Panc1 (cell line): ENCODE results near the gene SEMA4D. TPM values are rescaled to one million over a fixed set of nuclear protein-coding genes. Genes with fewer than 3 reads are reported as not detected.

Experiments used
- ATAC-seq: fragments of 200-7000 bp; cut with Tn5 transposase; 2 replicates; pipeline ENCODE4 v1.9.1; 2020; ENCODE audit warnings: mild to moderate bottlenecking, moderate library complexity
- BruUV-seq: library from RNA; stranded (reverse); fragments of 400-500 nt; replicated peaks from 2 replicates; lab custom pipeline; 2021; lab: Mats Ljungman, UMichigan
- CTCF ChIA-PET: fragments of 300-600 bp; sonication (Branson Sonifier 250); formaldehyde crosslinking; loops from one replicate; lab custom pipeline; 2022; ENCODE audit warnings: antibody characterized with exemption; lab: Charles Lee
- POLR2A ChIA-PET: fragments of 300-600 bp; sonication (Branson Sonifier 250); formaldehyde crosslinking; loops from one replicate; lab custom pipeline; 2022; ENCODE audit warnings: antibody characterized with exemption; lab: Charles Lee
- DNase-seq: peaks from one replicate; pipeline ENCODE4 v3.0.0-alpha.2; 2010; ENCODE audit warnings: low read depth, low spot score
- H3K27ac ChIP-seq: 2 replicates; pipeline ENCODE4 v1.5.1; 2011; ENCODE audit warnings: mild to moderate bottlenecking, low read length, inconsistent platforms
- H3K27me3 ChIP-seq: fragments of 200-500 bp; sonication (Bioruptor generic); 2 replicates; pipeline ENCODE4 v1.6.0; 2014; ENCODE audit warnings: low read length, inconsistent platforms; ENCODE audit not compliant: control insufficient read depth, insufficient read depth
- H3K36me3 ChIP-seq: fragments of 200-500 bp; sonication (Bioruptor generic); 2 replicates; pipeline ENCODE4 v1.5.1; 2014; ENCODE audit warnings: inconsistent platforms, mild to moderate bottlenecking, low read length, moderate library complexity; ENCODE audit not compliant: control insufficient read depth, insufficient read depth
- H3K4me1 ChIP-seq: 2 replicates; pipeline ENCODE4 v1.5.1; 2011; ENCODE audit warnings: inconsistent platforms, mild to moderate bottlenecking, low read length, moderate library complexity; ENCODE audit not compliant: control insufficient read depth, insufficient read depth
- H3K4me3 ChIP-seq, 2 experiments: 2 replicates each; pipeline ENCODE4 v1.5.1; 2011 to 2012; ENCODE audit warnings: low read depth in 2 of 2, low read length in 2 of 2, mild to moderate bottlenecking in 2 of 2, inconsistent platforms in 1 of 2, moderate library complexity in 1 of 2
- H3K9me3 ChIP-seq: fragments of 200-500 bp; sonication (Bioruptor generic); 2 replicates; pipeline ENCODE4 v1.5.1; 2014; ENCODE audit warnings: low read depth, mild to moderate bottlenecking, inconsistent platforms, low read length, moderate library complexity; ENCODE audit not compliant: control insufficient read depth, insufficient read depth
- CTCF ChIP-seq: fragments of 450-650 bp; IDR thresholded peaks from 2 replicates; pipeline ENCODE4 v1.5.1; 2017; ENCODE audit warnings: mild to moderate bottlenecking
- POLR2AphosphoS5 ChIP-seq: IDR thresholded peaks from 2 replicates; pipeline ENCODE4 v1.6.1; 2012; ENCODE audit warnings: mild to moderate bottlenecking, low read depth, low read length, moderate library complexity
- REST ChIP-seq, 2 experiments: IDR thresholded peaks; 2 replicates each; pipeline ENCODE4 v1.6.1; 2011 to 2012; ENCODE audit warnings: low read depth in 2 of 2, control low read depth in 1 of 2, low read length in 1 of 2, mild to moderate bottlenecking in 1 of 2, moderate library complexity in 1 of 2; ENCODE audit not compliant: insufficient read depth in 1 of 2
- SIN3A ChIP-seq: IDR thresholded peaks from 2 replicates; pipeline ENCODE4 v1.6.1; 2012; ENCODE audit warnings: low read depth, mild to moderate bottlenecking, low read length, moderate library complexity, borderline replicate concordance; ENCODE audit not compliant: insufficient read depth
- TCF7L2 ChIP-seq: IDR thresholded peaks from 2 replicates; pipeline ENCODE4 v1.6.1; 2011; ENCODE audit warnings: mild to moderate bottlenecking, low read depth, low read length, inconsistent platforms
- in situ Hi-C: cut with HindIII; loops from 2 replicates; pipeline ENCODE4 v1.10.0; 2016; ENCODE audit warnings: low sequenced_read_pairs, low pct_unique_long_range_greater_than_20kb
- intact Hi-C: fragments of 100-400 bp; cut with micrococcal nuclease; formaldehyde crosslinking; loops from one replicate; pipeline ENCODE4 v1.10.0; 2022; ENCODE audit not compliant: unreplicated experiment
- total RNA-seq: library from RNA; stranded (reverse); gene quantifications from one replicate; pipeline ENCODE4 v1.2.1, GENCODE V29; 2021; ENCODE audit not compliant: unreplicated experiment

The SEMA4D gene
- total RNA-seq, 1 experiment from 2014 or later: 6.5 TPM

GRCh38 chr9:89462817-89463683 is 34.9 kb downstream of the SEMA4D start:
- BruUV-seq: no TSS peak
- DNase-seq (no peak), ATAC-seq (no peak)
- ChIA-PET POLR2A (no interaction called here), CTCF (no interaction called here)
- H3K27me3 ChIP-seq: no peaks in the 10 kb centered on the region
- H3K4me1 ChIP-seq: no peaks in the 10 kb centered on the region
- intact Hi-C loops: no loop called here
- in situ Hi-C loops: no loop called here
- H3K27ac ChIP-seq: no peak overlapping the region
- no peaks in the 10 kb centered on the region for H3K9me3 ChIP-seq
- TF ChIP-seq TCF7L2: no peak
- no peak for TF ChIP-seq SIN3A
- TF ChIP-seq CTCF: no peak
- no peak for TF ChIP-seq REST (IDR thresholded peaks at IDR 0.05; ENCODE audit: insufficient read depth in 1 of 2, low read depth in 2 of 2, low read length in 1 of 2)
- TF ChIP-seq POLR2AphosphoS5: no peak
- no peaks in the 10 kb centered on the region for H3K36me3 ChIP-seq
- no peak overlapping the region for H3K4me3 ChIP-seq

GRCh38 chr9:89462199-89462598 is 35.7 kb downstream of the SEMA4D start:
- ATAC-seq: no peak
- CTCF ChIA-PET: no interaction called here
- in situ Hi-C loops: no loop called here

More at GRCh38 chr9:89462199-89462598, 35.7 kb downstream of the SEMA4D start:
- no peak for DNase-seq
- H3K9me3 ChIP-seq: no peaks in the 10 kb centered on the region
- POLR2A ChIA-PET: no interaction called here
- intact Hi-C loops: no loop called here
- TF ChIP-seq CTCF (no peak), SIN3A (no peak), TCF7L2 (no peak), REST (IDR thresholded peaks at IDR 0.05; ENCODE audit: insufficient read depth in 1 of 2, low read depth in 2 of 2, low read length in 1 of 2) (no peak), POLR2AphosphoS5 (no peak)
- H3K27ac ChIP-seq: no peak overlapping the region
- no peaks in the 10 kb centered on the region for H3K36me3 ChIP-seq
- H3K27me3 ChIP-seq: no peaks in the 10 kb centered on the region
- no peak overlapping the region for H3K4me3 ChIP-seq
- no TSS peak for BruUV-seq
- no peaks in the 10 kb centered on the region for H3K4me1 ChIP-seq
